ENCODE data around the gene LZTS3. TPM values are rescaled to one million over a fixed set of nuclear protein-coding genes. Genes with fewer than 3 reads are reported as not detected.

LZTS3 gene
- total RNA-seq, 1 experiment from 2014 or later = 32.6 TPM

GRCh38 chr20:3195590-3196237, 22.4 kb upstream of the LZTS3 start:
- CTCF ChIA-PET = no interaction called here
- ATAC-seq (no peak), DNase-seq (ENCODE audit: low spot score) (no peak)
- H3K4me1 Mint-ChIP-seq = no peaks in the 10 kb centered on the region
- POLR2A ChIA-PET = interaction anchor here (0.7 kb wide), 1 partner anchor 11 kb away, joined by 3 read pairs; no protein-coding TSS in a partner anchor
- no peak overlapping the region for H3K4me3 Mint-ChIP-seq
- peaks cover 70% of the 10 kb centered on the region for H3K36me3 Mint-ChIP-seq
- H3K9me3 Mint-ChIP-seq = no peaks in the 10 kb centered on the region
- no peak overlapping the region for H3K27ac Mint-ChIP-seq
- no peaks in the 10 kb centered on the region for H3K27me3 Mint-ChIP-seq (ENCODE audit: low read depth)
- TF ChIP-seq, protein P1, sequence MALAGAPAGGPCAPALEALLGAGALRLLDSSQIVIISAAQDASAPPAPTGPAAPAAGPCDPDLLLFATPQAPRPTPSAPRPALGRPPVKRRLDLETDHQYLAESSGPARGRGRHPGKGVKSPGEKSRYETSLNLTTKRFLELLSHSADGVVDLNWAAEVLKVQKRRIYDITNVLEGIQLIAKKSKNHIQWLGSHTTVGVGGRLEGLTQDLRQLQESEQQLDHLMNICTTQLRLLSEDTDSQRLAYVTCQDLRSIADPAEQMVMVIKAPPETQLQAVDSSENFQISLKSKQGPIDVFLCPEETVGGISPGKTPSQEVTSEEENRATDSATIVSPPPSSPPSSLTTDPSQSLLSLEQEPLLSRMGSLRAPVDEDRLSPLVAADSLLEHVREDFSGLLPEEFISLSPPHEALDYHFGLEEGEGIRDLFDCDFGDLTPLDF (CRISPR knock-in tag; IDR thresholded peaks at IDR 0.05) = no peak
- TF ChIP-seq ZNF317 (CRISPR knock-in tag; IDR thresholded peaks at IDR 0.05; ENCODE audit: borderline replicate concordance, low read depth) (no peak), ATF2 (CRISPR knock-in tag; IDR thresholded peaks at IDR 0.05; ENCODE audit: borderline replicate concordance, low read depth) (no peak), STAT6 (CRISPR knock-in tag; conservative IDR thresholded peaks at IDR 0.05; ENCODE audit: low read depth) (no peak), CTCF (IDR thresholded peaks at IDR 0.05) (no peak), ZNF416 (CRISPR knock-in tag; IDR thresholded peaks at IDR 0.05) (no peak), IRF1 (CRISPR knock-in tag; IDR thresholded peaks at IDR 0.05) (no peak), EMX1 (CRISPR knock-in tag; IDR thresholded peaks at IDR 0.05) (no peak), ZBTB21 (CRISPR knock-in tag; IDR thresholded peaks at IDR 0.05; ENCODE audit: borderline replicate concordance) (no peak), ZNF232 (CRISPR knock-in tag; IDR thresholded peaks at IDR 0.05) (no peak), AR (CRISPR knock-in tag; IDR thresholded peaks at IDR 0.05) (no peak), NR3C1 (CRISPR knock-in tag; conservative IDR thresholded peaks at IDR 0.05; ENCODE audit: low read depth) (no peak), PRRX2 (CRISPR knock-in tag; IDR thresholded peaks at IDR 0.05) (no peak)
- TF ChIP-seq, protein P2, sequence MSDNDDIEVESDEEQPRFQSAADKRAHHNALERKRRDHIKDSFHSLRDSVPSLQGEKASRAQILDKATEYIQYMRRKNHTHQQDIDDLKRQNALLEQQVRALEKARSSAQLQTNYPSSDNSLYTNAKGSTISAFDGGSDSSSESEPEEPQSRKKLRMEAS (CRISPR knock-in tag; IDR thresholded peaks at IDR 0.05) = no peak
- TF ChIP-seq, protein P3, sequence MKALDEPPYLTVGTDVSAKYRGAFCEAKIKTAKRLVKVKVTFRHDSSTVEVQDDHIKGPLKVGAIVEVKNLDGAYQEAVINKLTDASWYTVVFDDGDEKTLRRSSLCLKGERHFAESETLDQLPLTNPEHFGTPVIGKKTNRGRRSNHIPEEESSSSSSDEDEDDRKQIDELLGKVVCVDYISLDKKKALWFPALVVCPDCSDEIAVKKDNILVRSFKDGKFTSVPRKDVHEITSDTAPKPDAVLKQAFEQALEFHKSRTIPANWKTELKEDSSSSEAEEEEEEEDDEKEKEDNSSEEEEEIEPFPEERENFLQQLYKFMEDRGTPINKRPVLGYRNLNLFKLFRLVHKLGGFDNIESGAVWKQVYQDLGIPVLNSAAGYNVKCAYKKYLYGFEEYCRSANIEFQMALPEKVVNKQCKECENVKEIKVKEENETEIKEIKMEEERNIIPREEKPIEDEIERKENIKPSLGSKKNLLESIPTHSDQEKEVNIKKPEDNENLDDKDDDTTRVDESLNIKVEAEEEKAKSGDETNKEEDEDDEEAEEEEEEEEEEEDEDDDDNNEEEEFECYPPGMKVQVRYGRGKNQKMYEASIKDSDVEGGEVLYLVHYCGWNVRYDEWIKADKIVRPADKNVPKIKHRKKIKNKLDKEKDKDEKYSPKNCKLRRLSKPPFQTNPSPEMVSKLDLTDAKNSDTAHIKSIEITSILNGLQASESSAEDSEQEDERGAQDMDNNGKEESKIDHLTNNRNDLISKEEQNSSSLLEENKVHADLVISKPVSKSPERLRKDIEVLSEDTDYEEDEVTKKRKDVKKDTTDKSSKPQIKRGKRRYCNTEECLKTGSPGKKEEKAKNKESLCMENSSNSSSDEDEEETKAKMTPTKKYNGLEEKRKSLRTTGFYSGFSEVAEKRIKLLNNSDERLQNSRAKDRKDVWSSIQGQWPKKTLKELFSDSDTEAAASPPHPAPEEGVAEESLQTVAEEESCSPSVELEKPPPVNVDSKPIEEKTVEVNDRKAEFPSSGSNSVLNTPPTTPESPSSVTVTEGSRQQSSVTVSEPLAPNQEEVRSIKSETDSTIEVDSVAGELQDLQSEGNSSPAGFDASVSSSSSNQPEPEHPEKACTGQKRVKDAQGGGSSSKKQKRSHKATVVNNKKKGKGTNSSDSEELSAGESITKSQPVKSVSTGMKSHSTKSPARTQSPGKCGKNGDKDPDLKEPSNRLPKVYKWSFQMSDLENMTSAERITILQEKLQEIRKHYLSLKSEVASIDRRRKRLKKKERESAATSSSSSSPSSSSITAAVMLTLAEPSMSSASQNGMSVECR (CRISPR knock-in tag; IDR thresholded peaks at IDR 0.05; ENCODE audit: borderline replicate concordance) = no peak
- TF ChIP-seq, protein P4, sequence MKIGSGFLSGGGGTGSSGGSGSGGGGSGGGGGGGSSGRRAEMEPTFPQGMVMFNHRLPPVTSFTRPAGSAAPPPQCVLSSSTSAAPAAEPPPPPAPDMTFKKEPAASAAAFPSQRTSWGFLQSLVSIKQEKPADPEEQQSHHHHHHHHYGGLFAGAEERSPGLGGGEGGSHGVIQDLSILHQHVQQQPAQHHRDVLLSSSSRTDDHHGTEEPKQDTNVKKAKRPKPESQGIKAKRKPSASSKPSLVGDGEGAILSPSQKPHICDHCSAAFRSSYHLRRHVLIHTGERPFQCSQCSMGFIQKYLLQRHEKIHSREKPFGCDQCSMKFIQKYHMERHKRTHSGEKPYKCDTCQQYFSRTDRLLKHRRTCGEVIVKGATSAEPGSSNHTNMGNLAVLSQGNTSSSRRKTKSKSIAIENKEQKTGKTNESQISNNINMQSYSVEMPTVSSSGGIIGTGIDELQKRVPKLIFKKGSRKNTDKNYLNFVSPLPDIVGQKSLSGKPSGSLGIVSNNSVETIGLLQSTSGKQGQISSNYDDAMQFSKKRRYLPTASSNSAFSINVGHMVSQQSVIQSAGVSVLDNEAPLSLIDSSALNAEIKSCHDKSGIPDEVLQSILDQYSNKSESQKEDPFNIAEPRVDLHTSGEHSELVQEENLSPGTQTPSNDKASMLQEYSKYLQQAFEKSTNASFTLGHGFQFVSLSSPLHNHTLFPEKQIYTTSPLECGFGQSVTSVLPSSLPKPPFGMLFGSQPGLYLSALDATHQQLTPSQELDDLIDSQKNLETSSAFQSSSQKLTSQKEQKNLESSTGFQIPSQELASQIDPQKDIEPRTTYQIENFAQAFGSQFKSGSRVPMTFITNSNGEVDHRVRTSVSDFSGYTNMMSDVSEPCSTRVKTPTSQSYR (CRISPR knock-in tag; IDR thresholded peaks at IDR 0.05) = no peak

Measured in WTC11 (cell line).